ENCODE results near the gene CEP250.

DNA sequence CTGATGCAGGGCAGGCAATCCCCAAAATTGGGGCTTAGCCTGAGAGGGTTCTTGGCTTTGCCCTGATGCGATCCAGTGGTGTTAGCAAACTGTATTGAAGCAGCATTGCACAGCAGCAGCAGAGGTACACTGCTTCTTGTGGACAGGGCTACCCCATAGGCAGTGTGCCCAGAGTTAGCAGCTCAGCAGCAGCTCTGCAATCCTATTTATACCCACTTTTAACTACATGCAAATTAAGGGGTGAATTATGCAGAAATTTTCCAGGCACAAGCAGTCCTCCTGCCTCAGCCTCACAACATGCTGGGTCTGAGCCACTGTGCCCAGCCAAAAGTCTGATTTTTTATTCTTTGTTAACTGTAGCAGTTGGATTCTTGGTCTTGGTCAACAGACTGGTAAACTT lies 70.2 kb downstream of the CEP250 start:
- TF ChIP-seq, protein P1, sequence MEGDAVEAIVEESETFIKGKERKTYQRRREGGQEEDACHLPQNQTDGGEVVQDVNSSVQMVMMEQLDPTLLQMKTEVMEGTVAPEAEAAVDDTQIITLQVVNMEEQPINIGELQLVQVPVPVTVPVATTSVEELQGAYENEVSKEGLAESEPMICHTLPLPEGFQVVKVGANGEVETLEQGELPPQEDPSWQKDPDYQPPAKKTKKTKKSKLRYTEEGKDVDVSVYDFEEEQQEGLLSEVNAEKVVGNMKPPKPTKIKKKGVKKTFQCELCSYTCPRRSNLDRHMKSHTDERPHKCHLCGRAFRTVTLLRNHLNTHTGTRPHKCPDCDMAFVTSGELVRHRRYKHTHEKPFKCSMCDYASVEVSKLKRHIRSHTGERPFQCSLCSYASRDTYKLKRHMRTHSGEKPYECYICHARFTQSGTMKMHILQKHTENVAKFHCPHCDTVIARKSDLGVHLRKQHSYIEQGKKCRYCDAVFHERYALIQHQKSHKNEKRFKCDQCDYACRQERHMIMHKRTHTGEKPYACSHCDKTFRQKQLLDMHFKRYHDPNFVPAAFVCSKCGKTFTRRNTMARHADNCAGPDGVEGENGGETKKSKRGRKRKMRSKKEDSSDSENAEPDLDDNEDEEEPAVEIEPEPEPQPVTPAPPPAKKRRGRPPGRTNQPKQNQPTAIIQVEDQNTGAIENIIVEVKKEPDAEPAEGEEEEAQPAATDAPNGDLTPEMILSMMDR (optimal IDR thresholded peaks at IDR 0.05 in 1 of 3, IDR thresholded peaks at IDR 0.05 in 1 of 3, conservative IDR thresholded peaks at IDR 0.05 in 1 of 3; ENCODE audit: extremely low read depth in 1 of 3, insufficient read depth in 2 of 3, low read length in 3 of 3): no peak
- no peak for TF ChIP-seq EZH2 (IDR thresholded peaks at IDR 0.05; ENCODE audit: low read length)
